Heart left ventricle (tissue), 16 donors: Measurements from ENCODE around the gene PPP1R11. TPM values are rescaled to one million over a fixed set of nuclear protein-coding genes. Genes with fewer than 3 reads are reported as not detected.
A peak's percentile ranks its signal among the peaks of the same experiment; 100 is the strongest.

ENCODE experiments used
- ATAC-seq, 4 donors: fragments of 200-7000 bp; cut with Tn5 transposase; one replicate each; pipeline ENCODE4 v1.9.1; 2020 to 2022; ENCODE audit warnings: moderate library complexity in 4 of 4, mild to moderate bottlenecking in 3 of 4, moderate number of reproducible peaks in 1 of 4
- DNase-seq, 5 donors: peaks; one replicate each; pipeline ENCODE4 v3.0.0-alpha.2; 2020
- H3K27ac ChIP-seq, 12 donors: fragments of 200-600 bp; sonication (generic) in 4 of 12; one replicate each; pipeline versions ENCODE4 v1.5.0 to v1.8.0; 2016 to 2022; ENCODE audit warnings: mild to moderate bottlenecking in 2 of 12
- H3K27me3 ChIP-seq, 9 donors: fragments of 200-600 bp; sonication (generic) in 2 of 9; one replicate each; pipeline versions ENCODE4 v1.5.1 to v1.8.0; 2016 to 2022; ENCODE audit warnings: mild to moderate bottlenecking in 3 of 9
- H3K36me3 ChIP-seq, 9 donors: fragments of 200-600 bp; sonication (generic) in 2 of 9; one replicate each; pipeline versions ENCODE4 v1.5.0 to v1.8.0; 2018 to 2022; ENCODE audit warnings: mild to moderate bottlenecking in 2 of 9
- H3K4me1 ChIP-seq, 12 donors: fragments of 200-600 bp; sonication (generic) in 4 of 12; one replicate each; pipeline versions ENCODE4 v1.5.0 to v1.8.0; 2016 to 2022; ENCODE audit warnings: mild to moderate bottlenecking in 3 of 12
- H3K4me3 ChIP-seq, 12 donors: fragments of 200-600 bp; sonication (generic) in 4 of 12; one replicate each; pipeline versions ENCODE4 v1.5.0 to v1.8.0; 2017 to 2022; ENCODE audit warnings: mild to moderate bottlenecking in 9 of 12, moderate library complexity in 4 of 12
- H3K9me3 ChIP-seq, 12 donors: fragments of 200-600 bp; sonication (generic) in 4 of 12; one replicate each; pipeline versions ENCODE4 v1.5.0 to v1.8.0; 2016 to 2022; ENCODE audit warnings: mild to moderate bottlenecking in 1 of 12
- CTCF ChIP-seq, 12 donors: fragments of 200-600 bp; sonication (generic) in 4 of 12; IDR thresholded peaks; one replicate each; pipeline versions ENCODE4 v1.5.0 to v1.8.0; 2018 to 2022; ENCODE audit warnings: antibody characterized with exemption in 12 of 12, mild to moderate bottlenecking in 5 of 12
- POLR2A ChIP-seq, 2 donors: fragments of 450-650 bp; IDR thresholded peaks; one replicate each; pipeline ENCODE4 v1.6.1; 2017; ENCODE audit warnings: antibody characterized with exemption in 2 of 2, mild to moderate bottlenecking in 2 of 2, moderate library complexity in 2 of 2
- WGBS, 4 donors: extraction: QIAGEN DNeasy Blood & Tissue Kit in 2 of 4; methylation state at CpG; one replicate each; pipeline versions ENCODE4 v1.1.5 to v1.1.7; 2013 to 2018; 5-methylcytosine and 5-hydroxymethylcytosine counted together
- intact Hi-C, 10 donors: fragments of 100-400 bp; cut with DNase I; formaldehyde crosslinking; loops; one replicate each; pipeline versions ENCODE4 v1.11.1 to v1.14.2; 2022
- polyA plus RNA-seq, 2 donors: library from polyadenylated mRNA; stranded (reverse); fragments of 200-250 nt; gene quantifications; one replicate each; pipeline ENCODE4 v1.2.3, GENCODE V29; 2013
- total RNA-seq, 9 donors: library from RNA; depleted of rRNA in 2 of 9; stranded (reverse); fragments of >200 nt in 2 of 9; fragmentation: NEBNext Ultra II Directional in 3 of 9; extraction: Animal tissue kit (Norgen Biotek cat#: 25700) in 3 of 9; gene quantifications; one replicate each; pipeline versions ENCODE4 v1.1.0 to v1.2.4, GENCODE V29; 2016 to 2023
- donor health status: ischemic (EF 13 %, LVEDD 7.1; RV severe dilation, severe dysfunction).
- donor health status: healthy with polysubstance abuse.
- donor health status: DM: no; HTN: yes; CAD: no.
- donor health status: DM: no; HTN: no; CAD: no.
- donor health status: ischemic (EF 25% LVEDD 6.9; RV normal size, moderate dysfunction).
- donor health status: ischemic (EF 25% LVEDD 5.7; RV mildly dilated, moderate dysfunction).
- donor health status: healthy.
- donor health status: DM: yes; HTN: yes; CAD: no.
- donor health status: ischemic (EF 35%, LVEDD 5.7; RV mildly dilated, moderate dysfunction).
- donor health status: nonischemic (EF 11% LVEDD 7.7; RV severe dilation, severe dysfunction).
- donor health status: DM: yes; HTN: yes; CAD: no.
- donor health status: PGD.
- donor health status: ischemic (EF 29% LVEDD 5.4; RV normal size, mild dysfunction).
- donor health status: nonischemic (EF 23%, LVEDD 6.1; RV moderate dilation, normal function).

PPP1R11 gene
- total and polyA plus RNA-seq, 11 donors, result 38.7 to 90.3 (median 44.9) TPM

GRCh38 chr6:30062471-30063178 is 4.4 kb upstream of the PPP1R11 start:
- no peak for ATAC-seq
- H3K27ac ChIP-seq, result peak overlapping the region in 1 of 12 donors; percentile 86
- peaks cover 3 to 45% (median 29%) of the 10 kb centered on the region in 12 donors for H3K4me1 ChIP-seq

GRCh38 chr6:30063315-30063714 is 3.7 kb upstream of the PPP1R11 start:
- H3K27me3 ChIP-seq, result no peaks in the 10 kb centered on the region
- no peak overlapping the region for H3K27ac ChIP-seq
- peaks cover 3 to 51% (median 35%) of the 10 kb centered on the region in 12 donors for H3K4me1 ChIP-seq
- intact Hi-C loops, result loop anchor here in 3 of 10 donors (5.0 to 10.0 kb wide), 3 partner anchors 39 to 261 kb away; partner anchors contain the start of gene TRIM39 (in 1 of the 3)
- no peak for DNase-seq
- H3K9me3 ChIP-seq, result no peaks in the 10 kb centered on the region
- no peak for ATAC-seq
- no peak overlapping the region for H3K4me3 ChIP-seq
- 66 to 92% (median 78%) methylated on average over 2 of the region's 2 CpGs for WGBS, 4 donors
- TF ChIP-seq CTCF (IDR thresholded peaks at IDR 0.05) (no peak), POLR2A (IDR thresholded peaks at IDR 0.05) (no peak)
- H3K36me3 ChIP-seq, result peaks cover 0 to 19% (median 10%) of the 10 kb centered on the region in 9 donors

More at GRCh38 chr6:30062471-30063178, 4.4 kb upstream of the PPP1R11 start:
- peaks cover 0 to 25% (median 12%) of the 10 kb centered on the region in 9 donors for H3K36me3 ChIP-seq
- H3K9me3 ChIP-seq, result no peaks in the 10 kb centered on the region
- no peak for DNase-seq
- no peak for TF ChIP-seq POLR2A (IDR thresholded peaks at IDR 0.05)
- TF ChIP-seq CTCF (IDR thresholded peaks at IDR 0.05), result no peak
- intact Hi-C loops, result loop anchor here in 3 of 10 donors (5.0 to 10.0 kb wide), 3 partner anchors 40 to 262 kb away; partner anchors contain the start of gene TRIM39 (in 1 of the 3)
- H3K4me3 ChIP-seq, result peak overlapping the region in 7 of 12 donors; percentile 61 to 93 (median 73)
- WGBS, 4 donors, result 90 to 96% (median 93%) methylated on average over 7 of the region's 7 CpGs
- no peaks in the 10 kb centered on the region for H3K27me3 ChIP-seq

- DNase-seq, result no peak
- peaks cover 0 to 6% (median 3%) of the 10 kb centered on the region in 9 donors for H3K27me3 ChIP-seq
- peaks cover 0 to 43% (median 26%) of the 10 kb centered on the region in 12 donors for H3K4me1 ChIP-seq
- ATAC-seq, result no peak
- peak overlapping the region; percentile 43 to 86 (median 74) for H3K4me3 ChIP-seq
- H3K9me3 ChIP-seq, result no peaks in the 10 kb centered on the region
- intact Hi-C loops, result loop anchor here in 7 of 10 donors (2.0 to 10.0 kb wide), 4 partner anchors 35 to 259 kb away; partner anchors contain the start of gene TRIM39 (in 1 of the 7)
- TF ChIP-seq POLR2A (IDR thresholded peaks at IDR 0.05), result no peak
- TF ChIP-seq CTCF (IDR thresholded peaks at IDR 0.05), result no peak
- peak overlapping the region; percentile 79 to 95 (median 91) for H3K27ac ChIP-seq
- WGBS, 4 donors, result 11 to 22% (median 14%) methylated on average over 4 of the region's 4 CpGs
- peaks cover 0 to 35% (median 24%) of the 10 kb centered on the region in 9 donors for H3K36me3 ChIP-seq
Measured at GRCh38 chr6:30066082-30066481, 916 bp upstream of the PPP1R11 start.
